ENCODE results near the gene SERPINB1. TPM values are rescaled to one million over a fixed set of nuclear protein-coding genes. Genes with fewer than 3 reads are reported as not detected.

Gene SERPINB1
- total RNA-seq, 2 donors from 2014 or later = 26.6 to 27.3 TPM

GRCh38 chr6:2839982-2840748 lies 1.5 kb downstream of the SERPINB1 start:
- Histone ChIP-seq H3K4me1 (peaks cover 0 to 45% of the 10 kb centered on the region in 2 donors), H3K27ac (peak overlapping the region; percentile 95 to 99), H3K36me3 (peaks cover 32% of the 10 kb centered on the region), H3K4me3 (peak overlapping the region; percentile 49 to 66), H3K27me3 (no peaks in the 10 kb centered on the region), H3K9me3 (no peaks in the 10 kb centered on the region)
- TF ChIP-seq, protein P1, sequence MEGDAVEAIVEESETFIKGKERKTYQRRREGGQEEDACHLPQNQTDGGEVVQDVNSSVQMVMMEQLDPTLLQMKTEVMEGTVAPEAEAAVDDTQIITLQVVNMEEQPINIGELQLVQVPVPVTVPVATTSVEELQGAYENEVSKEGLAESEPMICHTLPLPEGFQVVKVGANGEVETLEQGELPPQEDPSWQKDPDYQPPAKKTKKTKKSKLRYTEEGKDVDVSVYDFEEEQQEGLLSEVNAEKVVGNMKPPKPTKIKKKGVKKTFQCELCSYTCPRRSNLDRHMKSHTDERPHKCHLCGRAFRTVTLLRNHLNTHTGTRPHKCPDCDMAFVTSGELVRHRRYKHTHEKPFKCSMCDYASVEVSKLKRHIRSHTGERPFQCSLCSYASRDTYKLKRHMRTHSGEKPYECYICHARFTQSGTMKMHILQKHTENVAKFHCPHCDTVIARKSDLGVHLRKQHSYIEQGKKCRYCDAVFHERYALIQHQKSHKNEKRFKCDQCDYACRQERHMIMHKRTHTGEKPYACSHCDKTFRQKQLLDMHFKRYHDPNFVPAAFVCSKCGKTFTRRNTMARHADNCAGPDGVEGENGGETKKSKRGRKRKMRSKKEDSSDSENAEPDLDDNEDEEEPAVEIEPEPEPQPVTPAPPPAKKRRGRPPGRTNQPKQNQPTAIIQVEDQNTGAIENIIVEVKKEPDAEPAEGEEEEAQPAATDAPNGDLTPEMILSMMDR (IDR thresholded peaks at IDR 0.05) = no peak
- DNase-seq (ENCODE audit: low spot score) = no peak

- H3K9me3 ChIP-seq = no peaks in the 10 kb centered on the region
- H3K27me3 ChIP-seq = no peaks in the 10 kb centered on the region
- TF ChIP-seq, protein P1 (IDR thresholded peaks at IDR 0.05) = no peak
- H3K36me3 ChIP-seq = peaks cover 38% of the 10 kb centered on the region
- no peak for DNase-seq (ENCODE audit: low spot score)
- H3K4me3 ChIP-seq = no peak overlapping the region
- H3K27ac ChIP-seq = peak overlapping the region in 1 of 2 donors; percentile 95
- peaks cover 0 to 45% of the 10 kb centered on the region in 2 donors for H3K4me1 ChIP-seq
Observed at GRCh38 chr6:2839195-2839981, 2.3 kb downstream of the SERPINB1 start.

DNA sequence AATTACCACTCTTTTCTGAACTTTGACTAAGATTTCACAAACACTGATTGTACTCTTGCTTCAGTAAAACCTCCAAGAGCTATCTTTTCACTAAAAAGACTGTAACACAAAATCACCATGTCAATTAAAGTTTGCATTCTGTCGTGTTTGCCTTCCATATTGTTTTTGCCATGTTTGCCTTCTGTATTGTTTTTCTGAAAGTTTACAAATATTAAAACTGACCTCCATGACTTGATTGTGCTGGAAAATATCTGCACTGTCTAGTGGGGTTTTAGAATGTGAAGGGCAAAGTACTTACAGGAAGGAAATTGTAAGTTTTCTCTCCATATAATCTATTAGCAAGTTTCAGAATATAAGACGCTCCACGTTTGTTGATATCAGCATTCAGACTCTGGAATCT lies 3.4 kb downstream of the SERPINB1 start:
- TF ChIP-seq, protein P1 (IDR thresholded peaks at IDR 0.05) = no peak
- H3K36me3 ChIP-seq = peaks cover 49% of the 10 kb centered on the region
- no peak for DNase-seq (ENCODE audit: low spot score)
- no peaks in the 10 kb centered on the region for H3K27me3 ChIP-seq
- peaks cover 0 to 38% of the 10 kb centered on the region in 2 donors for H3K4me1 ChIP-seq
- H3K4me3 ChIP-seq = no peak overlapping the region
- H3K27ac ChIP-seq = no peak overlapping the region
- H3K9me3 ChIP-seq = no peaks in the 10 kb centered on the region

GRCh38 chr6:2834262-2834661 lies 7.4 kb downstream of the SERPINB1 start:
- Histone ChIP-seq H3K36me3 (peaks cover 54% of the 10 kb centered on the region), H3K4me3 (no peak overlapping the region), H3K27me3 (no peaks in the 10 kb centered on the region), H3K27ac (no peak overlapping the region), H3K9me3 (no peaks in the 10 kb centered on the region), H3K4me1 (peaks cover 0 to 4% of the 10 kb centered on the region in 2 donors)
- TF ChIP-seq, protein P1 (IDR thresholded peaks at IDR 0.05) = no peak
- no peak for DNase-seq (ENCODE audit: low spot score)

- Histone ChIP-seq H3K27ac (no peak overlapping the region), H3K27me3 (no peaks in the 10 kb centered on the region), H3K4me3 (no peak overlapping the region), H3K9me3 (no peaks in the 10 kb centered on the region), H3K4me1 (peaks cover 0 to 10% of the 10 kb centered on the region in 2 donors), H3K36me3 (peaks cover 31% of the 10 kb centered on the region)
- no peak for DNase-seq (ENCODE audit: low spot score)
- TF ChIP-seq, protein P1 (IDR thresholded peaks at IDR 0.05) = no peak
Observed at GRCh38 chr6:2831392-2831791, 10.3 kb downstream of the SERPINB1 start.
